Hepatocyte (in vitro differentiated cells): ENCODE data around the gene GNL1. TPM values are rescaled to one million over a fixed set of nuclear protein-coding genes. Genes with fewer than 3 reads are reported as not detected.

Source experiments
- DNase-seq: peaks from one replicate; pipeline ENCODE4 v3.0.0-alpha.2; 2016; ENCODE audit warnings: low spot score
- H2AFZ ChIP-seq: fragments of 200-600 bp; sonication (generic); 2 replicates; pipeline ENCODE4 v1.6.0; 2016; ENCODE audit warnings: antibody characterized with exemption, mild to moderate bottlenecking
- H3K27ac ChIP-seq: fragments of 200-600 bp; sonication (generic); 2 replicates; pipeline ENCODE4 v1.5.1; 2016; ENCODE audit warnings: mild to moderate bottlenecking
- H3K27me3 ChIP-seq: fragments of 200-600 bp; sonication (generic); 2 replicates; pipeline ENCODE4 v1.6.1; 2016
- H3K36me3 ChIP-seq: fragments of 200-600 bp; sonication (generic); replicated peaks from 2 replicates; pipeline ENCODE4 v1.5.1; 2016; ENCODE audit warnings: low read depth; ENCODE audit not compliant: insufficient read depth
- H3K4me1 ChIP-seq: fragments of 200-600 bp; sonication (generic); 2 replicates; pipeline ENCODE4 v1.5.1; 2016; ENCODE audit warnings: mild to moderate bottlenecking, moderate library complexity; ENCODE audit not compliant: insufficient read depth
- H3K4me2 ChIP-seq: fragments of 200-600 bp; sonication (generic); 2 replicates; pipeline ENCODE4 v1.6.0; 2016
- H3K4me3 ChIP-seq: fragments of 200-600 bp; sonication (generic); 2 replicates; pipeline ENCODE4 v1.5.1; 2016; ENCODE audit warnings: mild to moderate bottlenecking
- H3K79me2 ChIP-seq: fragments of 200-600 bp; sonication (generic); 2 replicates; pipeline ENCODE4 v1.6.0; 2017; ENCODE audit warnings: mild to moderate bottlenecking
- H3K9me2 ChIP-seq: fragments of 200-600 bp; sonication (generic); replicated peaks from 2 replicates; pipeline ENCODE4 v1.6.0; 2017; ENCODE audit warnings: mild to moderate bottlenecking; ENCODE audit not compliant: insufficient read depth
- H3K9me3 ChIP-seq: fragments of 200-600 bp; sonication (generic); 2 replicates; pipeline ENCODE4 v1.5.1; 2016; ENCODE audit warnings: low read depth, mild to moderate bottlenecking
- H4K20me1 ChIP-seq: fragments of 200-600 bp; sonication (generic); 2 replicates; pipeline ENCODE4 v1.6.0; 2016; ENCODE audit warnings: mild to moderate bottlenecking; ENCODE audit not compliant: insufficient read depth, poor library complexity, severe bottlenecking
- CTCF ChIP-seq: fragments of 200-600 bp; sonication (generic); IDR thresholded peaks from 2 replicates; pipeline ENCODE4 v1.5.1; 2016; ENCODE audit warnings: antibody characterized with exemption, mild to moderate bottlenecking; ENCODE audit not compliant: poor library complexity
- EZH2 ChIP-seq: fragments of 200-600 bp; sonication (generic); IDR thresholded peaks from 2 replicates; pipeline ENCODE4 v1.6.1; 2016; ENCODE audit warnings: antibody characterized with exemption, mild to moderate bottlenecking, borderline replicate concordance
- EZH2phosphoT487 ChIP-seq: fragments of 200-600 bp; sonication (generic); IDR thresholded peaks from one replicate; pipeline ENCODE4 v1.6.1; 2018; ENCODE audit warnings: antibody characterized with exemption, mild to moderate bottlenecking, low read depth, moderate library complexity; ENCODE audit not compliant: unreplicated experiment, severe bottlenecking
- WGBS: methylation state at CpG from one replicate; pipeline ENCODE4 v1.1.6; 2016; ENCODE audit warnings: low lambda C conversion rate; ENCODE audit errors: missing lambda C conversion rate; 5-methylcytosine and 5-hydroxymethylcytosine counted together
- polyA plus RNA-seq: library from polyadenylated mRNA; unstranded; fragments of >200 nt; fragmentation: Nextera tagmentation; extraction: Ambion mirVana; gene quantifications from 2 replicates; pipeline ENCODE4 v1.2.1, GENCODE V29; 2016
- total RNA-seq: library from RNA; depleted of rRNA; stranded (reverse); fragments of >200 nt; gene quantifications from 2 replicates; pipeline ENCODE4 v1.2.3, GENCODE V29; 2014

GNL1 gene
- total and polyA plus RNA-seq, 2 experiments from 2014 or later, result 29.5 to 81.1 TPM

DNA sequence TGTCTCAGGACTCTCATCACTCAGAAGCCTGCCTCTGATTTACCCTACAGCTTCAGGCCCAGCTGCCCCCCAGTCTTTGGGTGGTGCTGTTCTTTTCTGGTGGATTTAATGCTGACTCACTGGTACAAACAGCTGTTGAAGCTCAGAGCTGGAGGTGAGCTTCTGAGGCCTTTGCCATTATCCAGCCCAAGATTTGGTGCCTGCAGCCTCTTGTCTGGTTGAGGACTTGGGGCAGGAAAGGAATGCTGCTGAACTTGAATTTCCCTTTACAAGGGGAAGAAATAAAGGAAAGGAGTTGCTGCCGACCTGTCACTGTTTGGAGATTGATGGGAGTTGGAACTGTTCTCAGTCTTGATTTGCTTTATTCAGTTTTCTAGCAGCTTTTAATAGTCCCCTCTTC lies 34.7 kb upstream of the GNL1 start:
- no peaks in the 10 kb centered on the region for H3K9me3 ChIP-seq
- H3K4me1 ChIP-seq, result no peaks in the 10 kb centered on the region
- no peaks in the 10 kb centered on the region for H4K20me1 ChIP-seq
- no peak overlapping the region for H3K4me3 ChIP-seq
- peak overlapping the region; percentile 67 for H3K27ac ChIP-seq
- 62% methylated on average over 1 of the region's 1 CpG for WGBS
- H3K36me3 ChIP-seq, result no peaks in the 10 kb centered on the region
- DNase-seq, result peak; percentile 52
- no peaks in the 10 kb centered on the region for H3K27me3 ChIP-seq
- peak overlapping the region; percentile 20 for H3K4me2 ChIP-seq
- no peaks in the 10 kb centered on the region for H3K9me2 ChIP-seq
- H2AFZ ChIP-seq, result no peak overlapping the region
- TF ChIP-seq CTCF (no peak), EZH2 (no peak), EZH2phosphoT487 (no peak)
- H3K79me2 ChIP-seq, result peaks cover 9% of the 10 kb centered on the region

DNA sequence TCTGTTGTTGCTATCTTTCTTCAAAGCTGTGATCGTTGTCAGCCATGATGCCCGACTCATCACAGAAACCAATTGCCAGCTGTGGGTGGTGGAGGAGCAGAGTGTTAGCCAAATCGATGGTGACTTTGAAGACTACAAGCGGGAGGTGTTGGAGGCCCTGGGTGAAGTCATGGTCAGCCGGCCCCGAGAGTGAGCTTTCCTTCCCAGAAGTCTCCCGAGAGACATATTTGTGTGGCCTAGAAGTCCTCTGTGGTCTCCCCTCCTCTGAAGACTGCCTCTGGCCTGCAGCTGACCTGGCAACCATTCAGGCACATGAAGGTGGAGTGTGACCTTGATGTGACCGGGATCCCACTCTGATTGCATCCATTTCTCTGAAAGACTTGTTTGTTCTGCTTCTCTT lies 34.2 kb upstream of the GNL1 start:
- H2AFZ ChIP-seq, result no peak overlapping the region
- no peaks in the 10 kb centered on the region for H3K4me1 ChIP-seq
- WGBS, result 93% methylated on average over 8 of the region's 8 CpGs
- H3K4me3 ChIP-seq, result no peak overlapping the region
- no peak overlapping the region for H3K4me2 ChIP-seq
- H3K9me3 ChIP-seq, result no peaks in the 10 kb centered on the region
- no peaks in the 10 kb centered on the region for H3K36me3 ChIP-seq
- peaks cover 9% of the 10 kb centered on the region for H3K79me2 ChIP-seq
- no peaks in the 10 kb centered on the region for H3K9me2 ChIP-seq
- H4K20me1 ChIP-seq, result no peaks in the 10 kb centered on the region
- H3K27ac ChIP-seq, result peak overlapping the region; percentile 67
- no peak for DNase-seq
- no peak for TF ChIP-seq CTCF
- TF ChIP-seq EZH2phosphoT487, result no peak
- no peaks in the 10 kb centered on the region for H3K27me3 ChIP-seq

DNA sequence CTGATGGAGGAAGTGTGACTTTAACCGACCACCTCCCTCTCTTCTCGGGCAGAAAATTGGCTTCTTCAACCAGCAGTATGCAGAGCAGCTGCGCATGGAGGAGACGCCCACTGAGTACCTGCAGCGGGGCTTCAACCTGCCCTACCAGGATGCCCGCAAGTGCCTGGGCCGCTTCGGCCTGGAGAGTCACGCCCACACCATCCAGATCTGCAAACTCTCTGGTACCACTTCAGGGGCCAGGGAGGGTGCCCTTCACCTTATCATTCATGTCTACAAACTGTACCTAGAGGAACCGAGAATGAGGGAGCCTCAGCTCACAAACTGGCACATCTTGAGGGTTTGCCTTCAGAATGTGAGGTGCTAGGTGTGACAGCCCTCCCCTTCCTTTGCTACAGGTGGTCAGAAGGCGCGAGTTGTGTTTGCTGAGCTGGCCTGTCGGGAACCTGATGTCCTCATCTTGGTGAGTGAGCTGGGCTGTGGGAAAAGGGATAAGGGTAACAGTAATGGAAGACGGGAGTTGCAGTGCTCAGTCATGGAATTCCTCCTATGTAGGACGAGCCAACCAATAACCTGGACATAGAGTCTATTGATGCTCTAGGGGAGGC lies 33.6 kb upstream of the GNL1 start:
- H3K9me2 ChIP-seq, result no peaks in the 10 kb centered on the region
- 95% methylated on average over 15 of the region's 15 CpGs for WGBS
- H3K4me2 ChIP-seq, result no peak overlapping the region

More for the DNA sequence above, 33.6 kb upstream of the GNL1 start:
- H3K9me3 ChIP-seq, result no peaks in the 10 kb centered on the region
- H4K20me1 ChIP-seq, result no peaks in the 10 kb centered on the region
- no peak for TF ChIP-seq EZH2phosphoT487
- no peak for TF ChIP-seq EZH2
- TF ChIP-seq CTCF, result no peak
- no peak overlapping the region for H3K4me3 ChIP-seq
- H2AFZ ChIP-seq, result no peak overlapping the region
- H3K27me3 ChIP-seq, result no peaks in the 10 kb centered on the region
- H3K4me1 ChIP-seq, result no peaks in the 10 kb centered on the region
- H3K36me3 ChIP-seq, result no peaks in the 10 kb centered on the region
- H3K79me2 ChIP-seq, result peaks cover 9% of the 10 kb centered on the region
- DNase-seq, result no peak
- H3K27ac ChIP-seq, result peak overlapping the region; percentile 67
